Neural progenitor cell (in vitro differentiated cells): ENCODE data around the gene TMC7.

Experiments used
- CTCF ChIP-seq: fragments of 200-600 bp; sonication (generic); IDR thresholded peaks from 2 replicates; pipeline ENCODE4 v1.5.1; 2017; ENCODE audit warnings: antibody characterized with exemption, mild to moderate bottlenecking
- EZH2 ChIP-seq: fragments of 200-600 bp; sonication (generic); IDR thresholded peaks from 2 replicates; pipeline ENCODE4 v1.6.1; 2017; ENCODE audit warnings: antibody characterized with exemption, mild to moderate bottlenecking, moderate library complexity
- EZH2phosphoT487 ChIP-seq: fragments of 200-600 bp; sonication (generic); IDR thresholded peaks from 2 replicates; pipeline ENCODE4 v1.6.1; 2017; ENCODE audit warnings: antibody characterized with exemption

- TF ChIP-seq CTCF (no peak), EZH2 (no peak), EZH2phosphoT487 (no peak)
Measured at GRCh38 chr16:19021747-19022146, 38.0 kb downstream of the TMC7 start.
